Endometrium (tissue), 2 donors: ENCODE results near the gene LIN54.
"Not testable (repeated sequence)": the region's sequence is repeated elsewhere in the genome, so short reads cannot be mapped to it uniquely, and the experiment has no call there.

Experiments
- FAIRE-seq: peaks from 2 replicates; lab custom pipeline; 2012; peaks lifted over from hg19 to GRCh38; lab: Jason Lieb, UNC
- donor health status: control.
- donor health status: control.

Gene LIN54

DNA sequence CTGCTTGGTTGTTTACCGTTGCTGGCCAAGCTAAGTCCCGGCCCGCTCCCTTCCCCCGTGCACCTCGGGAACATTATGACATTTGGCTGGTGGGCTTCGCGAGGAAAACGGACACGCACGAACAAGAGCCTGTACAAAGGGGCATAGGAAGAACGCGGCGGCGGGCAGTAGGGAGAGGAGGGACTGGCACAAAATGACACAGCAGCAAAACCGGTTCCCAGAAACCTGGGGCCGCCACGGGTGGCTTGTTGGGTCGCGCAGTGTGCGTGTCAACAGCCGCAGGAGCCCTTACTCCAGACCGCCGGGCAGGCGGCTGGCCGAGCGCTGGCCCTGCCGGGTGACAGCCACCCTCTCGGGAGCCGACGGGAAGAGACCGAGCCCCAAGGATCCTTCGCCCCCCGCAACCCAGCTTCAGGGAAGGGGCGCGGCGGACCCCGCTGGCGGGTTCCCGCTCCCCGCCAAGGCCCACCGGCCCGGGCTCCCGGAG lies 1.6 kb upstream of the LIN54 start:
- FAIRE-seq: no peak

- FAIRE-seq: no peak
These were observed 1.1 kb upstream of the LIN54 start for GRCh38 chr4:83011689-83012199.

- FAIRE-seq: no peak
These were observed 507 bp downstream of the LIN54 start for GRCh38 chr4:83010111-83010521.

- FAIRE-seq: no peak
These were observed 1.1 kb downstream of the LIN54 start for GRCh38 chr4:83009529-83009928.

GRCh38 chr4:83003044-83003791 lies 7.4 kb downstream of the LIN54 start:
- not testable (repeated sequence) for FAIRE-seq

GRCh38 chr4:83002329-83002728 lies 8.3 kb downstream of the LIN54 start:
- FAIRE-seq: no peak

DNA sequence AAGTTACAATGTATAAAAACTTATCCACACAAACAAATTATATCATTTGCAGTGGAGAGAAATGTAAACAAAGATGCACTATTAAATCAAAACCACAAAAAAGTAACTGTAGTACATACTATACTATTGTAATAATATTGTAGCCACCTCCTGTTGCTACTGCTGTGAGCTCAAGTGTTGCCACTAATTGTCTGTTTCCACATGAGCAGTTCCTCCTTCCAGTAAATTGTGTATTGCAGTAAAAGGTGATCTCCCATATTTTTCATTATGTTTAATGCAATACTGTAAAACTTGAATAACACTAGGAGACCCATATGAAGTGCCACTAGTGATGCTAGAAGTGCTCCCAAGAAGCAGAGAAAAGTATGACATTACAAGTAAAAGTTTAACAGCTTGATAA lies 11.7 kb downstream of the LIN54 start:
- FAIRE-seq: no peak

DNA sequence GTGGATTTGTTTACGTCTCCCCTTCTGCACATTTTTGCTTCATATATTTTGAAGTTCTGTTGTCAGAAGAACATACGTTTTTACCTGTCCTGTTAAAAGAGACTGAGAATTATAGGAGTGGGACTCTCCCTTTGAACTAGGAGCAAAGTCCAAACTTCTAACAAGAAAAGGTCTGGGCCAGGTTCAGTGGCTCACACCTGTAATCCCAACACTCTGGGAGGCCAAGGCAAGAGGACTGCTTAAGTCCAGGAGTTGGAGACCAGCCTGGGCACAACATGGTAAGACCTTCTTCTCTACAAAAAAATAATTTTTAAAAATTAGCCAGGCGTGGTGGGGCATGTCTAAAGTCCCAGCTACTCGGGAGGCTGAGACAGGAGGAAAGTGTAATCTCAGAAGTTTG lies 15.8 kb downstream of the LIN54 start:
- FAIRE-seq: no peak

DNA sequence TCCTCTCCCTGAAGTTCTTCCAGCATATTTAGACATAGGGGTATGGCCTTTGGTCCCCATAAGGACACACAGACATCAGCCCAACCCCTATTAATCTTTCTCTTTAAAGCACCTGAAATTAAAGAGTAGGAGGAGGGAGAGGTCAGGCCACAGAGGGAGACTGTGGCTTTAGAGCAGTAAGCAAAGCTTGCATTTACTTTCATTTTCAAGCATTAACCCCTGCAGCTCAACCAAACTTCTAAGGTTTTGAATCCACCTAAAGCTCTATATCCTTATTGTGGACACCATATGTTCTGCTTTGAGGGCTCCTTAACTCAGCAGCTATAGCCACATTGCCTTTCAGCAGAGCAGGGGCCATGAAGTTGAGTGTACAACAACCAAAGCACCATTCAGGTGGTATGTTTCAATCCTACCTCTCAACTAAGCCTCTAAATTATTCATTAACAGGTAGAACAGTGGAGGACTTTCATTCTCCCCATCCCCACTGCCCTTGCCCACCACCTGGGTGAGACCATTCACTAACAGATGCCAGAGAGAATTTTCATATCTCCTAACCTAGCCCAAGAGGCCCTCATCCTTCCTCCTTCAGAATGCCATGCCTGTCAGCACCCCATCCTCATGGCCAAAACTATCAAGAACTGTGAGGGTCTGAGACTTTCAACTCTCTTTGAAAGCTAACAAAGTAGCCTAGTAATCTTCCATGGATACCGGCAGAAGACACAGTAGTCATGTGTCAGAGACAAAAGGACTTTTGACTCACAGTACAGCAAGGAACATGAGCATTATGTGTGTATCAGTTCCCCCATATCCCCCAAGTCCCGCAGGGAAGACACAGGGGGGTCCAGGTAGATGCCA lies 20.8 kb downstream of the LIN54 start:
- FAIRE-seq: no peak

DNA sequence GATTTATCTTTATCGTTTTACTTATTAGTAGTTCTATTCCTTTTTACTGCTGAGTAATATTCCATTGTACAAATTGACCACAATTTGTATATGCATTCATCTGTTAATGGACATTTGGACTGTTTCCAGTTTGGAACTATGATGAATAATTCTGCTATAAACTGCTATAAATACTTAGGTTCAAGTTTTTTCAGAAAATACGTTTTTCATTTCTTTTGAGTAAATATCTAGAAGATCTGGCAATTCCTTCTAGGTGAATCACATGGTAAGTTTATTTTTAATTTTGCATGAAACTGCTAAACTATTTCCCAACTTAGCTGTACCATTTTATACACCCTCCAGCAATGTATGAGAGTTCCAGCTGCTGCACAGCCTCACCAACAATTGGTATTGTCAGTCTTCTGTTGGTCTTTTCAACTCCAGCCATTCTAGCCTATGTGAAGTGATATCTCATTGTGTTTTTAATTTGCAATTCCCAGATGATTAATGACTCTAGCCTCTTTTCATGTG lies 22.2 kb downstream of the LIN54 start:
- no peak for FAIRE-seq

DNA sequence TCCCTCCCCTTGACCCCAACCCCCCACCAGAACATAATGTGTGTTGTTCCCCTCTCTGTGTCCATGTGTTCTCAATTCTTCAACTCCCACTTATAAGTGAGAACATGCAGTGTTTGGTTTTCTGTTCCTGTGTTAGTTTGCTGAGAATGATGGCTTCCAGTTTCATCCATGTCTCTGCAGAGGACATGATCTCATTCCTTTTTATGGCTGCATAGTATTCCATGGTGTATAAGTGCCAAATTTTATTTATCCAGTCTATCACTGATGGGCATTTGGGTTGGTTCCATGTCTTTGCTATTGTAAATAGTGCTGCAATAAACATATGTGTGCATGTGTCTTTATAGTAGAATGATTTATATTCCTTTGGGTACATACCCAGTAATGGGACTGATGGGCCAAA lies 23.1 kb downstream of the LIN54 start:
- not testable (repeated sequence) for FAIRE-seq

- no peak for FAIRE-seq
These were observed 26.2 kb downstream of the LIN54 start for GRCh38 chr4:82984459-82984858.

- no peak for FAIRE-seq
These were observed 27.2 kb downstream of the LIN54 start for GRCh38 chr4:82983444-82983843.

- no peak for FAIRE-seq
These were observed 29.5 kb downstream of the LIN54 start for GRCh38 chr4:82981138-82981537.

DNA sequence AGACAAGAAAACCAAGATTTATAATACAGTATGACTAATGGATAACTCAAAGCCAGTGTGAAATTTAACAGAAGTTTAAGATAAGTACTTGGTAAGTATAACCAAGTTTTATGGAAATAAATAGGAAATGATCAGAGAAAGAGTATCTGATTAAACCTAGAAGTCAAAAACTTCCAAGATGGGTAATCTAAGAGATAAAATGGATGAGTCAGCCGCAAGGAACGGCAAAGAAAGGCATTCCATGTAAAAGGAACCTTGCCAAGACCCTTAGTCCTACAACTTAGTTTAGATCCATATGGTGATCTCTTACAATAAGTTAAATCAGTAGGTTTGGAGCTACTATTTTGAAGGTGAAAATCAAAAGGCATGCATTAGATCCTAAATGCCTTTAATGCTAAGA lies 34.8 kb downstream of the LIN54 start:
- no peak for FAIRE-seq

DNA sequence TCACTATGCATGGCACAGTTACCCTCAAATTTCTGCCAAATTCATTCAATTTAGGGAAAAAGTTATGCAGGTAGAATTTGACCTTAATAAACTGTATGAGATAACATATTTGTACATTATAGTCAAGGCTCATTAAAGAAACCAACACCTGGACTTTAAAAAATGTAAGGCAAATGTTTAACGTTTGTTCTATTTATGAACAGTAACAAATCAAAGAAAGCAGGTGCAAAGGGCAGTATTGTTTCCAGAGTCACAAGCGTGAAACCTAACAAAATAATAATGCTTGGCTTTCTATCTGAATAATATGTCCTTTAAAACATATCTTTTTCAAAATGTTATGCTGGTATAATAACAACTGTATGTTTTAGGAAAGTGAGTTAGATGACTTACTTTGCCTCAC lies 41.2 kb downstream of the LIN54 start:
- FAIRE-seq: no peak

DNA sequence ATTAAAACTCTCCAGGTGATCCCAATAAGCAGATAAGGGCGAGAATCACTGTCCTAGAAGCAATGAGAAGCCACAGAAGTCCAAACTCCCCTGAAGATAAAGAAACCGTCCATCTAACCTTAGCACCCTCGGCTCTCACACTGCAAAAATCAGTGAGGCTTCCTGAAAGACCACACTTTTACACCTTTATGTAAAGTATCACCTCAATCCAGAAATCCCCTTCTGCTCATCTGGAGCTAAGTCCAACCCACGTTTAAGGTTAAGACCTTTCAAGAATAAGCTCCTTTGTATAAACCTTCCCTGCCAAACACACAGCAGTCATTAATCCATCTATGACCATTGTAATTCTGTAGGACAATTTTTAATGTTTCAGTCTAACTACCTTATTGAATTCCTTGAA lies 41.7 kb downstream of the LIN54 start:
- no peak for FAIRE-seq

DNA sequence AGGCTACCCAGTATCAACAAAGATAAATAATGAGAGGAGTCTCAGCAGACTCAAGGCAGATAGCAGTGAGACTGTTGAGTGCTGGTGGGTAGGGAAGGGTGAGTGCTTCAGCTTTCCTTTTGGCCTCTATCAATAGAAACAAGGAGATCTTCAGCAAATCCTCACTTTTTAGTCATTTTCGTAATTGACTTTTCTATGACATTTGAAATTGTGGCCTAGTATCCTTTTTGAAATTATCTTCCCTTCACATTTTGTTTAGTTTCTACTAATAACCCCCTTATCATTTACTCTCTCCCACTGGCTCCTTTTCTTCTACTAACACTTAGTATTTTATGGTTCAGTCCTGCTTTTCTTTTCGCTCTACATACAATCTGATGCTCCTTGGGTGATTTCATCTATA lies 44.9 kb downstream of the LIN54 start:
- FAIRE-seq: no peak

- FAIRE-seq: no peak
These were observed 53.6 kb downstream of the LIN54 start for GRCh38 chr4:82957045-82957444.

GRCh38 chr4:82954212-82954611 lies 56.4 kb downstream of the LIN54 start:
- peak; percentile 18 for FAIRE-seq

DNA sequence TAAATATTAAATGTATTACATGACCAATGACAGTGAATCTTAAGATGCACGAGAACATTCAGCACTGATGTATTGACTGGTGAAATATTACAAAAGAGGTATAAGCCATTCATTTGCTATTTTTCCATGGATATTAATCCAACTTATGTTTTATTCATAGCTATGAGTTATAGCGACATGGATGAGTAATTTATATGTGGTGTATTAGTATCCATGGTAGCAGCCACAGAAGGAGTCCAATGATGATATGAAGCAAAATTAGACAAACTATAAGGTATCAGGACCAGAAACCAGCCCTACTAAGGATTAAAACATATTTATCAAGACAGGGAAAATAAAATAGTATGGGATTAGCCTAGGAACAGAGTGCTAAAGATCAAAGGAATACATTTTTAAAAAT lies 59.4 kb downstream of the LIN54 start:
- no peak for FAIRE-seq

DNA sequence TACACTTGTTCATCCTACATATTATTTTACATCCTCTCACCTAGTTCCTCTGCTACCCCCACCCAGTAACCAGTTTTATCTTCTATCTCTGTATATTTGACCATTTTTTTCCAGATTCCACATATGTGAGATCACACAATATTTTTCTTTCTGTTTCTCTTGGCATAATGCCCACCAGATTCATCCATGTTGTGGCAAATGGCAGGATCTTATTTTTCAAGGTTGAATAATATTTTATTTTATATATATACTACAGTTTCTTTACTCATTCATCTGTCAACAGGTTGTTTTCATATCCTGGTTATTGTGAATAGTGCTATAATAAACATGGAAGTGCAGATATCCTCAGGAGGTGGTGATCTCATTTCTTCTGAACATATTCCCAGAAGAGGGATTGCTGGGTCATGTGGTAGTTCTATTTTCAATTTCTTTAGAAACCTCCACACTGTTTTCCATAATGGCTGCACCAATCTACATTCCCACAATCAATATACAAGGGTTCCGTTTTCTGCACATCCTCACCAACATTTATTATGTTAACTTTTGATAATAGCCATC lies 61.9 kb downstream of the LIN54 start:
- no peak for FAIRE-seq

DNA sequence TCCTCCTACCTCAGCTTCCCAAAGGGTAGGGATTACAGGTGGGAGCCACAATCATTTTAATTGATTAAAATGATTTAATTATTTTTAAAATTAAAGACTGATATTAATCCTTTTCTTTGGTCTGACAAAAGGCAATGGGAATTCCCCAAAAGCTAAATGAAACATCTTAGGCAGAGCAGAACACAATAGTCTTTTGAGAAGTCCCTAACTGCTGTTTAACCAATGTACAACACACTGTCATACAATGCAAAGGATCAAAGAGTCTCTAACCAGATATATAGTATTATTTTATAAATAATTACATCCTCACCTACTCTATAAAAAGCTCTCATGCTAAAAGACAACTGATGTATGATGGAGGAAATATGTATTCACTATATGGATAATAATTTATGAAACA lies 63.1 kb downstream of the LIN54 start:
- no peak for FAIRE-seq
